SK-N-DZ (cell line): ENCODE data around the gene AFAP1.

Experiments used
- DNase-seq: peaks from one replicate; pipeline ENCODE4 v3.0.0-alpha.2; 2015; ENCODE audit warnings: low spot score

AFAP1 gene

GRCh38 chr4:7917669-7918068, 22.0 kb downstream of the AFAP1 start:
- no peak for DNase-seq

GRCh38 chr4:7915875-7916242, 23.8 kb downstream of the AFAP1 start:
- DNase-seq: no peak

- no peak for DNase-seq
These were observed 26.8 kb downstream of the AFAP1 start for GRCh38 chr4:7912826-7913225.

GRCh38 chr4:7910952-7911578, 28.6 kb downstream of the AFAP1 start:
- DNase-seq: peak; percentile 21

GRCh38 chr4:7910263-7910896, 29.3 kb downstream of the AFAP1 start:
- no peak for DNase-seq

- no peak for DNase-seq
These were observed 30.0 kb downstream of the AFAP1 start for GRCh38 chr4:7909463-7910262.

GRCh38 chr4:7908668-7909067, 31.0 kb downstream of the AFAP1 start:
- no peak for DNase-seq

- no peak for DNase-seq
These were observed 32.5 kb downstream of the AFAP1 start for GRCh38 chr4:7907142-7907541.

- no peak for DNase-seq
These were observed 33.4 kb downstream of the AFAP1 start for GRCh38 chr4:7906171-7906701.

GRCh38 chr4:7904952-7905915, 34.4 kb downstream of the AFAP1 start:
- no peak for DNase-seq

- no peak for DNase-seq
These were observed 35.7 kb downstream of the AFAP1 start for GRCh38 chr4:7903791-7904516.

- no peak for DNase-seq
These were observed 36.8 kb downstream of the AFAP1 start for GRCh38 chr4:7902826-7903225.

- DNase-seq: peak; percentile 67
These were observed 37.5 kb downstream of the AFAP1 start for GRCh38 chr4:7902101-7902553.

GRCh38 chr4:7901311-7901885, 38.3 kb downstream of the AFAP1 start:
- DNase-seq: peak; percentile 21

GRCh38 chr4:7900334-7900909, 39.2 kb downstream of the AFAP1 start:
- no peak for DNase-seq

GRCh38 chr4:7899184-7899869, 40.3 kb downstream of the AFAP1 start:
- no peak for DNase-seq

GRCh38 chr4:7898385-7898784, 41.3 kb downstream of the AFAP1 start:
- DNase-seq: no peak

GRCh38 chr4:7897811-7898210, 41.9 kb downstream of the AFAP1 start:
- DNase-seq: no peak

GRCh38 chr4:7894677-7895181, 44.9 kb downstream of the AFAP1 start:
- DNase-seq: peak; percentile 93
